HepG2 (cell line): ENCODE results near the gene CRIP1. TPM values are rescaled to one million over a fixed set of nuclear protein-coding genes. Genes with fewer than 3 reads are reported as not detected.

Experiments used
- CCAR2 ChIP-seq: fragments of 200-400 bp; formaldehyde crosslinking; optimal IDR thresholded peaks from 2 replicates; pipeline ENCODE3; 2018; ENCODE audit warnings: low read depth, mild to moderate bottlenecking, low read length, moderate library complexity
- CEBPB ChIP-seq: IDR thresholded peaks from 2 replicates; pipeline ENCODE4 v1.6.1; 2011; ENCODE audit warnings: low read depth, low read length, improper control_type of control experiment, borderline replicate concordance
- HNRNPLL ChIP-seq: fragments of 200-400 bp; formaldehyde crosslinking; IDR thresholded peaks from 2 replicates; pipeline ENCODE4 v1.6.1; 2017; ENCODE audit warnings: mild to moderate bottlenecking, low read depth, low read length; ENCODE audit not compliant: poor library complexity, severe bottlenecking
- KLF15 ChIP-seq: sonication (generic); formaldehyde crosslinking; IDR thresholded peaks from 2 replicates; pipeline ENCODE4 v1.8.1; 2023; ENCODE audit warnings: borderline replicate concordance, mild to moderate bottlenecking, inconsistent platforms, missing genetic modification reagents, mixed read lengths
- MEF2D ChIP-seq: sonication (generic); formaldehyde crosslinking; IDR thresholded peaks from 2 replicates; pipeline ENCODE4 v1.5.1; 2020; ENCODE audit warnings: mild to moderate bottlenecking, missing genetic modification reagents
- NRL ChIP-seq: sonication (generic); formaldehyde crosslinking; IDR thresholded peaks from 2 replicates; pipeline ENCODE4 v1.5.0; 2020; ENCODE audit warnings: missing genetic modification reagents, mild to moderate bottlenecking, moderate library complexity, borderline replicate concordance
- RARA ChIP-seq: IDR thresholded peaks from 2 replicates; pipeline ENCODE4 v1.6.1; 2016; ENCODE audit warnings: missing genetic modification reagents, missing compliant biosample characterization
- RCOR2 ChIP-seq: IDR thresholded peaks from 2 replicates; pipeline ENCODE4 v1.6.1; 2016; ENCODE audit warnings: missing biosample characterization, missing genetic modification reagents
- SAP130 ChIP-seq: IDR thresholded peaks from 2 replicates; pipeline ENCODE4 v1.6.1; 2016; ENCODE audit warnings: low read depth
- SMAD1 ChIP-seq: sonication (generic); formaldehyde crosslinking; IDR thresholded peaks from 2 replicates; pipeline ENCODE4 v1.4.0; 2020; ENCODE audit warnings: missing genetic modification reagents, low read depth, mild to moderate bottlenecking, borderline replicate concordance
- SMARCE1 ChIP-seq: fragments of 450-650 bp; IDR thresholded peaks from 2 replicates; pipeline ENCODE4 v1.6.1; 2017; ENCODE audit warnings: borderline replicate concordance
- ZNF253 ChIP-seq: sonication (generic); formaldehyde crosslinking; IDR thresholded peaks from 2 replicates; pipeline ENCODE4 v1.8.0; 2022; ENCODE audit warnings: mild to moderate bottlenecking, missing genetic modification reagents, borderline replicate concordance
- ZNF644 ChIP-seq: IDR thresholded peaks from 2 replicates; pipeline ENCODE4 v1.6.1; 2016; ENCODE audit warnings: low read depth
- ZNF777 ChIP-seq: sonication (generic); formaldehyde crosslinking; IDR thresholded peaks from 2 replicates; pipeline ENCODE4 v1.4.0; 2020; ENCODE audit warnings: missing genetic modification reagents
- ZSCAN20 ChIP-seq: sonication (generic); formaldehyde crosslinking; IDR thresholded peaks from 2 replicates; pipeline ENCODE4 v1.4.0; 2020; ENCODE audit warnings: missing genetic modification reagents, mild to moderate bottlenecking, borderline replicate concordance
- polyA plus RNA-seq, 8 experiments: library from polyadenylated mRNA; depleted of rRNA in 3 of 8; stranded (reverse) in 7 of 8; unstranded in 1 of 8; fragments of >200 nt; fragmentation: Illumina TruSeq in 4 of 8; extraction: Trizol in 4 of 8; gene quantifications; 2 replicates each; pipeline versions ENCODE4 v1.2.1 to v1.2.3, GENCODE V29; 2011 to 2016; ENCODE audit warnings: low read depth in 4 of 8, missing spikeins in 1 of 8, mixed read lengths in 1 of 8; ENCODE audit not compliant: insufficient read depth in 1 of 8
- total RNA-seq, 5 experiments: library from RNA; depleted of rRNA; stranded (reverse); fragments of >200 nt; fragmentation: Illumina TruSeq; extraction: Trizol; gene quantifications; 2 replicates each; pipeline ENCODE4 v1.2.3, GENCODE V29; 2016; ENCODE audit warnings: low read depth in 1 of 5
- TF ChIP-seq, protein P1 (sequence below): sonication (generic); formaldehyde crosslinking; IDR thresholded peaks from 2 replicates; pipeline ENCODE4 v1.4.0; 2020; ENCODE audit warnings: missing genetic modification reagents, borderline replicate concordance
- TF ChIP-seq, protein P2 (sequence below): sonication (generic); formaldehyde crosslinking; IDR thresholded peaks from 2 replicates; pipeline ENCODE4 v1.5.0; 2020; ENCODE audit warnings: mild to moderate bottlenecking, missing genetic modification reagents, moderate library complexity
- TF ChIP-seq, protein P3 (sequence below): sonication (generic); formaldehyde crosslinking; IDR thresholded peaks from 2 replicates; pipeline ENCODE4 v1.8.0; 2022; ENCODE audit warnings: mild to moderate bottlenecking, missing genetic modification reagents, moderate library complexity
- TF ChIP-seq, protein P4 (sequence below): sonication (generic); formaldehyde crosslinking; IDR thresholded peaks from 2 replicates; pipeline ENCODE4 v1.4.0; 2020; ENCODE audit warnings: missing genetic modification reagents; ENCODE audit errors: not compliant biosample characterization
- TF ChIP-seq, protein P5 (sequence below): IDR thresholded peaks from 2 replicates; pipeline ENCODE4 v1.6.1; 2016; ENCODE audit warnings: low read depth

The CRIP1 gene
- total and polyA plus RNA-seq, 2 of the 13 experiments (the other 11 are each of a cell fraction or from before 2014, with no cell fraction given) = 53.9 to 59.5 TPM

DNA sequence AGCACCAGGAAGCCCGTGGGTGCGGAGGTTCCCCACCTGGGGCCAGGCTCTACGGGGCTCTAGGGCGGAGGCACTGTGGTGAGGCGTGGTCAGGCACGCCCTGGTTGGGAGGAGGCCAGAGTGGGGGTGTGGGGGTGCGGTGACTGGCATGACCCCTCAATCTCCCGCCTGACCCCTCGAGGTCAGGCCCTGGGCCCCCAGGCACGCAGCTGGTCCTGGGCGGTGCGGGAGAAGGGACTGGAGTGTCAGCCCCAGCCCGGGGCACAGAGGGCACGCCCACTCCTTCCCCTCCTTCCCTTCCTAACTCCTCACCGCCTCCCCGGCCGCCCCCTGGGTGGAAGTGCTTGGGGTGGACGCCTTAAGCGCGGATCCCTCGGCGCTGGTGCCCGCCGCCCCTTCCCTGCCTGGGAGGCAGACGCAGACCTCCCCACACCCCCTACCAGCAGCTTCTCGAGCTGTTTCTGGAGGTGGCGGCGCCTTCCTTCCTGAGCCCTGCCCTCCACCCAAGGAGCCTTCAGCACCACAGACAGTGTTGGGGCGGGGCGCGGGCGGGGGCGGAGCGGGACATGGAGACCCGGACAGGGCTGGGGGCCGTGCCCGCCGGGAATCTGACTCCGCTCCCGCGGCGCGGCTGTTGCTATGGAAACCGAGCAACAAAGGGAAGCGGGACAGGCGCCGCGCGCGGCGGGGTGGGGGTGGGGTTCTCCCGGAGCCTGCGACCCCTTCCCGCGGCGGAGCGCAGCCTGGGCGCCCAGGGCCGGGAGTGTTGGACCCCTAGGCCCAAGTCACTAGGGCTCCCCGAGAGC, 12.8 kb upstream of the CRIP1 start (continued):
- TF ChIP-seq SMARCE1 (no peak), ZNF777 (CRISPR knock-in tag) (no peak), ZNF644 (CRISPR knock-in tag) (no peak), RARA (no peak), HNRNPLL (peak; percentile 30), ZNF253 (CRISPR knock-in tag) (no peak), MEF2D (CRISPR knock-in tag) (no peak), NRL (0 out of 2 replicates have a peak, but pooled peaks have one; percentile 34), SAP130 (CRISPR knock-in tag) (peak; percentile 62), CCAR2 (no peak), ZSCAN20 (CRISPR knock-in tag) (no peak), KLF15 (CRISPR knock-in tag) (no peak), RCOR2 (CRISPR knock-in tag) (no peak), CEBPB (no peak), SMAD1 (CRISPR knock-in tag) (no peak)
- TF ChIP-seq, protein P1, sequence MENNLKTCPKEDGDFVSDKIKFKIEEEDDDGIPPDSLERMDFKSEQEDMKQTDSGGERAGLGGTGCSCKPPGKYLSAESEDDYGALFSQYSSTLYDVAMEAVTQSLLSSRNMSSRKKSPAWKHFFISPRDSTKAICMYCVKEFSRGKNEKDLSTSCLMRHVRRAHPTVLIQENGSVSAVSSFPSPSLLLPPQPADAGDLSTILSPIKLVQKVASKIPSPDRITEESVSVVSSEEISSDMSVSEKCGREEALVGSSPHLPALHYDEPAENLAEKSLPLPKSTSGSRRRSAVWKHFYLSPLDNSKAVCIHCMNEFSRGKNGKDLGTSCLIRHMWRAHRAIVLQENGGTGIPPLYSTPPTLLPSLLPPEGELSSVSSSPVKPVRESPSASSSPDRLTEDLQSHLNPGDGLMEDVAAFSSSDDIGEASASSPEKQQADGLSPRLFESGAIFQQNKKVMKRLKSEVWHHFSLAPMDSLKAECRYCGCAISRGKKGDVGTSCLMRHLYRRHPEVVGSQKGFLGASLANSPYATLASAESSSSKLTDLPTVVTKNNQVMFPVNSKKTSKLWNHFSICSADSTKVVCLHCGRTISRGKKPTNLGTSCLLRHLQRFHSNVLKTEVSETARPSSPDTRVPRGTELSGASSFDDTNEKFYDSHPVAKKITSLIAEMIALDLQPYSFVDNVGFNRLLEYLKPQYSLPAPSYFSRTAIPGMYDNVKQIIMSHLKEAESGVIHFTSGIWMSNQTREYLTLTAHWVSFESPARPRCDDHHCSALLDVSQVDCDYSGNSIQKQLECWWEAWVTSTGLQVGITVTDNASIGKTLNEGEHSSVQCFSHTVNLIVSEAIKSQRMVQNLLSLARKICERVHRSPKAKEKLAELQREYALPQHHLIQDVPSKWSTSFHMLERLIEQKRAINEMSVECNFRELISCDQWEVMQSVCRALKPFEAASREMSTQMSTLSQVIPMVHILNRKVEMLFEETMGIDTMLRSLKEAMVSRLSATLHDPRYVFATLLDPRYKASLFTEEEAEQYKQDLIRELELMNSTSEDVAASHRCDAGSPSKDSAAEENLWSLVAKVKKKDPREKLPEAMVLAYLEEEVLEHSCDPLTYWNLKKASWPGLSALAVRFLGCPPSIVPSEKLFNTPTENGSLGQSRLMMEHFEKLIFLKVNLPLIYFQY = no peak
- TF ChIP-seq, protein P2, sequence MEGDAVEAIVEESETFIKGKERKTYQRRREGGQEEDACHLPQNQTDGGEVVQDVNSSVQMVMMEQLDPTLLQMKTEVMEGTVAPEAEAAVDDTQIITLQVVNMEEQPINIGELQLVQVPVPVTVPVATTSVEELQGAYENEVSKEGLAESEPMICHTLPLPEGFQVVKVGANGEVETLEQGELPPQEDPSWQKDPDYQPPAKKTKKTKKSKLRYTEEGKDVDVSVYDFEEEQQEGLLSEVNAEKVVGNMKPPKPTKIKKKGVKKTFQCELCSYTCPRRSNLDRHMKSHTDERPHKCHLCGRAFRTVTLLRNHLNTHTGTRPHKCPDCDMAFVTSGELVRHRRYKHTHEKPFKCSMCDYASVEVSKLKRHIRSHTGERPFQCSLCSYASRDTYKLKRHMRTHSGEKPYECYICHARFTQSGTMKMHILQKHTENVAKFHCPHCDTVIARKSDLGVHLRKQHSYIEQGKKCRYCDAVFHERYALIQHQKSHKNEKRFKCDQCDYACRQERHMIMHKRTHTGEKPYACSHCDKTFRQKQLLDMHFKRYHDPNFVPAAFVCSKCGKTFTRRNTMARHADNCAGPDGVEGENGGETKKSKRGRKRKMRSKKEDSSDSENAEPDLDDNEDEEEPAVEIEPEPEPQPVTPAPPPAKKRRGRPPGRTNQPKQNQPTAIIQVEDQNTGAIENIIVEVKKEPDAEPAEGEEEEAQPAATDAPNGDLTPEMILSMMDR = no peak
- TF ChIP-seq, protein P3, sequence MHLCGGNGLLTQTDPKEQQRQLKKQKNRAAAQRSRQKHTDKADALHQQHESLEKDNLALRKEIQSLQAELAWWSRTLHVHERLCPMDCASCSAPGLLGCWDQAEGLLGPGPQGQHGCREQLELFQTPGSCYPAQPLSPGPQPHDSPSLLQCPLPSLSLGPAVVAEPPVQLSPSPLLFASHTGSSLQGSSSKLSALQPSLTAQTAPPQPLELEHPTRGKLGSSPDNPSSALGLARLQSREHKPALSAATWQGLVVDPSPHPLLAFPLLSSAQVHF (CRISPR knock-in tag) = no peak
- TF ChIP-seq, protein P4, sequence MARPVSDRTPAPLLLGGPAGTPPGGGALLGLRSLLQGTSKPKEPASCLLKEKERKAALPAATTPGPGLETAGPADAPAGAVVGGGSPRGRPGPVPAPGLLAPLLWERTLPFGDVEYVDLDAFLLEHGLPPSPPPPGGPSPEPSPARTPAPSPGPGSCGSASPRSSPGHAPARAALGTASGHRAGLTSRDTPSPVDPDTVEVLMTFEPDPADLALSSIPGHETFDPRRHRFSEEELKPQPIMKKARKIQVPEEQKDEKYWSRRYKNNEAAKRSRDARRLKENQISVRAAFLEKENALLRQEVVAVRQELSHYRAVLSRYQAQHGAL = no peak
- TF ChIP-seq, protein P5, sequence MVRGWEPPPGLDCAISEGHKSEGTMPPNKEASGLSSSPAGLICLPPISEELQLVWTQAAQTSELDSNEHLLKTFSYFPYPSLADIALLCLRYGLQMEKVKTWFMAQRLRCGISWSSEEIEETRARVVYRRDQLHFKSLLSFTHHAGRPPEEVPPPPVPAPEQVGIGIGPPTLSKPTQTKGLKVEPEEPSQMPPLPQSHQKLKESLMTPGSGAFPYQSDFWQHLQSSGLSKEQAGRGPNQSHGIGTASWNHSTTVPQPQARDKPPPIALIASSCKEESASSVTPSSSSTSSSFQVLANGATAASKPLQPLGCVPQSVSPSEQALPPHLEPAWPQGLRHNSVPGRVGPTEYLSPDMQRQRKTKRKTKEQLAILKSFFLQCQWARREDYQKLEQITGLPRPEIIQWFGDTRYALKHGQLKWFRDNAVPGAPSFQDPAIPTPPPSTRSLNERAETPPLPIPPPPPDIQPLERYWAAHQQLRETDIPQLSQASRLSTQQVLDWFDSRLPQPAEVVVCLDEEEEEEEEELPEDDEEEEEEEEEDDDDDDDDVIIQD = no peak
